GM12873 (cell line): ENCODE measurements around the gene CD209.

Experiments
- CTCF ChIP-seq: IDR thresholded peaks from 2 replicates; pipeline ENCODE4 v1.5.1; 2012; ENCODE audit warnings: low read depth, mild to moderate bottlenecking, moderate library complexity, low read length, control low read depth; ENCODE audit not compliant: insufficient read depth; ENCODE audit errors: missing control alignments

The CD209 gene

DNA sequence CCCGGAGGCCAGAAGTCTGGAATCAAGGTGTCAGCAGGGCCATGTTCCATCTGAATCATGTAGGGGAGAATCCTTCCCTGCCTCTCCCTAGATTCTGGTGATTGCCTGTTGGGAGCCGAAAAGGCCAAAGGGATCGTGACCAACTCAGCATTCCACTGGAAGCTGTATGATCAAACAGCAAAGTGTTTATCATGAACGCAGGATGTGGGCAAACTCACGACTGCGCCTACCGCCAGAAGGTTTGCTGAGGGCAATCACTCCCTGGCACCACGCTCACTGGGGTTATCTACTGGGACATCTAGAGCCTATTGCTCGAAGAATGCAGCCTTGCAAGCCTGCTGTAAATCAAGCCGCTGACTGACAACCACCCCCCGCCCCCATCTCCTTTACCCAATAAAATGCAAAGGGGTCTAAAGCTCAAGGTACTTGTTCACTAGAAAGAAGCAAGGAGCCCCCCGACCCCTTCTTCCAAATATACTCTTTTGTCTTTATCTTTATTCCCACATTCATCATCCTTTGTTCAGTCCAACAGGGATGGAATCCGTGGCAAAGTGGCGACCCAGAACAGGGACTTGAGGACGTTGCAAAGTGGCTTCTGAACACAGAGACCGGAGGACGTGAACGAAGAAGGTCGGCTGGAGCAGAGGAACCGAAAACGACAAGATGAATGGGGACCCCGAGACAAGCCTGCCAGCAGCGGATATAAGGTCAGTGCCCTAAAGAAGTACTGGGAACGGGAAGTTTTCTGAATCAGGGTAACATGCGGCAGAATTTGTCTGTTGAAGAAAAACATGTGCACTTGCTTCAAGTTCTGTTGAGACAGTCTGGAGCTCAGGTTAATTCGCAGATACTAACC is 32.5 kb upstream of the CD209 start:
- TF ChIP-seq CTCF = no peak

- TF ChIP-seq CTCF = no peak
These were observed 30.7 kb upstream of the CD209 start for GRCh38 chr19:7778081-7778480.

DNA sequence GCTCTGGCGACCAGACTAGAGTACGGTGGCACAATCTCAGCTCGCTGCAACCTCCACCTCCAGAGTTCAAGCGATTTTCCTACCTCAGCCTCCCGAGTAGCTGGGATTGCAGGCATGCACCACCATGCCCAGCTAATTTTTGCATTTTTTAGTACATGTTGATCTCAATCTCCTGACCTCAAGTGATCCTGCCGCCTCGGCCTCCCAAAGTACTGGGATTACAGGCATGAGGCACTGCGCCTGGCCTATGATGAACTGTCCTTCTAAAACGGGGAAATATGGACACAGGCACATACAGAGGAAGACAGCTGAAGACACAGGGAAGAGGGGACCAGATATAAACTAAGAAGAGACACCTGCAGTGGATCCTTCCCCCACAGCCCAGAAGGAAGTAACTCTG is 28.4 kb upstream of the CD209 start:
- no peak for TF ChIP-seq CTCF

DNA sequence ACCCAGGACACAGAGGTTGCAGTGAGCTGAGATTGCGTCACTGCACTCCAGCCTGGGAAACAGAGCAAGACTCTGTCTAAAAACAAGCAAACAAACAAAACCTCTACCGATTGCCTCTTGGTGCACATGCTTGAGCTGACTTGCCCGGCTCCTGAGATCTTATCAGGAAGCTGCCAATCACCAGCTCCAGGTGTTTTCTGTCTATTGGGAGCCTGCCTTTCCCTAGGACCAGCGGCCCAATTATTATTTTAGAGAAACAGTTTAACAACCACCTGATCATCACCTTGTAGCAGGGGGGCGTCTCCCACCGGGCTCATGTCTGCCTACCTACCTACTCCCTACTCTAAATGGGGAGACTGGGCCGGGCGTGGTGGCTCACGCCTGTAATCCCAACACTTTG is 26.5 kb upstream of the CD209 start:
- no peak for TF ChIP-seq CTCF

DNA sequence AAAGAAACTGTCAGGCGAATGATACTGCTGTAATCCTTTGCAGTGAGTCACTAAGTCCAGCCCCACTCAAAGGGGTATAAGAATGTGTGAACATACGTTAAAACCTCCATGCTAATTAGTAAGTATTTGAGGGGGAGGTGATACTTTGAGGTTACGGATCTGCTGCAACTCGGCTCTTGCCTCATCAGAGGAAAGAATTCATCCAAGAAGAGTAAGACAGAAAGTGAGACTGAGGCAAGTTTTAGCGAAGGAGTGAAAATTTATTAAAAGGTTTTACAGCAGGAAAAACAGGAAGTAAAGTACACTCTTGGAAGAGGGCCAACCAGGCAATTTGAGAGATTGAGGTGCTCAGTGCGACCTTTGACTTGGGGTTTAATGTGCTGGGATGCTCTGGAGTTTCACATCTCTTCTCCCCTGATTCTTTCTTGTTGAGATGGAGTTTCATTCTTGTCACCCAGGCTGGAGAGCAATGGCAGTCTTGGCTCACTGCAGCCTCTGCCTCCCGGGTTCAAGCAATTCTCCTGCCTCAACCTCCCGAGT is 25.5 kb upstream of the CD209 start:
- TF ChIP-seq CTCF = no peak

- TF ChIP-seq CTCF = no peak
These were observed 23.7 kb upstream of the CD209 start for GRCh38 chr19:7771072-7771471.

DNA sequence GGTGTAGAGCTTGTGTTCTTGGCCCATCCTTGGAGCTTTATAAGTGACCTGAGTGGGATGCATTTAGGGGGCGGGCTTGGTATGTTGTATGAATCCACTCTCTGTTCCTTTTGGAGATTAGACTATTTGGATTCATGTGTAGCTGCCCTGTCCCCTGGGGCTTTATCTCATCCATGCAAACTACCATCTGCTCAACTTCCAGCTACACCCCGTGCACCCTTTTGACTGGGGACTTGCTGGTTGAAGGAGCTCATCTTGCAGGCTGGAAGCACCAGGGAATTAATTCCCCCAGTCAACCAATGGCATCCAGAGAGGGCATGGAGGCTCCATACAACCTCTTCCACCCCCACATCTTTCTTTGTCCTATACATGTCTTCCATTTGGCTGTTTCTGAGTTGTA is 21.8 kb upstream of the CD209 start:
- no peak for TF ChIP-seq CTCF
